H1 (cell line): ENCODE data around the gene ZBTB45. TPM values are rescaled to one million over a fixed set of nuclear protein-coding genes. Genes with fewer than 3 reads are reported as not detected.

Source experiments
- CTCF ChIA-PET: fragments of 300-600 bp; sonication (Branson Sonifier 250); formaldehyde crosslinking; loops from one replicate; lab custom pipeline; 2021; ENCODE audit not compliant: partially characterized antibody; lab: Charles Lee
- POLR2A ChIA-PET: fragments of 300-600 bp; sonication (Branson Sonifier 250); formaldehyde crosslinking; loops from one replicate; lab custom pipeline; 2021; ENCODE audit warnings: inconsistent platforms; ENCODE audit not compliant: partially characterized antibody; lab: Charles Lee
- DNase-seq, 2 experiments: peaks; one replicate each; pipeline versions ENCODE4 v3.0.0 to v3.0.0-alpha.2; 2010 to 2022; ENCODE audit warnings: low spot score in 2 of 2, low read depth in 1 of 2, mixed read lengths in 1 of 2
- FAIRE-seq: peaks from 2 replicates; lab custom pipeline; 2011; peaks lifted over from hg19 to GRCh38; lab: Jason Lieb, UNC
- H2AFZ ChIP-seq: 2 replicates; pipeline ENCODE4 v1.8.1; 2012; ENCODE audit warnings: low read length, inconsistent platforms
- H2AK5ac ChIP-seq: 2 replicates; pipeline ENCODE4 v1.6.1; 2013; ENCODE audit warnings: low read depth, low read length
- H2BK120ac ChIP-seq: replicated peaks from 2 replicates; pipeline ENCODE3; 2013; ENCODE audit warnings: low read depth, low read length, inconsistent platforms
- H2BK12ac ChIP-seq: 2 replicates; pipeline ENCODE4 v1.6.1; 2013; ENCODE audit warnings: low read depth, low read length
- H2BK15ac ChIP-seq: 2 replicates; pipeline ENCODE4 v1.6.1; 2013; ENCODE audit warnings: low read length
- H2BK20ac ChIP-seq: 2 replicates; pipeline ENCODE4 v1.6.1; 2013; ENCODE audit warnings: low read length
- H2BK5ac ChIP-seq: 2 replicates; pipeline ENCODE4 v1.6.1; 2013; ENCODE audit warnings: low read depth, low read length
- H3K14ac ChIP-seq: 2 replicates; pipeline ENCODE4 v1.6.1; 2013; ENCODE audit warnings: inconsistent platforms; ENCODE audit not compliant: insufficient read length
- H3K18ac ChIP-seq: 2 replicates; pipeline ENCODE4 v1.6.1; 2013; ENCODE audit warnings: low read length; ENCODE audit errors: extremely low read depth
- H3K23ac ChIP-seq: 2 replicates; pipeline ENCODE4 v1.6.1; 2013; ENCODE audit warnings: inconsistent platforms; ENCODE audit not compliant: insufficient read length
- H3K23me2 ChIP-seq: 2 replicates; pipeline ENCODE4 v1.6.1; 2013; ENCODE audit warnings: low read depth, low read length
- H3K27ac ChIP-seq: 2 replicates; pipeline ENCODE4 v1.6.1; 2011; ENCODE audit warnings: low read depth, low read length, inconsistent platforms
- H3K27me3 ChIP-seq, 4 experiments: replicated peaks in 1 of 4; 1 replicate in 1 of 4; 2 replicates in 3 of 4; pipeline versions ENCODE4 v1.6.1 to v1.8.1; 2011 to 2013; ENCODE audit warnings: low read length in 3 of 4, mild to moderate bottlenecking in 3 of 4, inconsistent platforms in 2 of 4, mixed read lengths in 2 of 4, moderate library complexity in 1 of 4; ENCODE audit not compliant: control insufficient read depth in 3 of 4, insufficient read depth in 3 of 4; ENCODE audit errors: extremely low read depth in 1 of 4
- H3K36me3 ChIP-seq, 4 experiments: 2 replicates each; pipeline versions ENCODE4 v1.6.1 to v1.8.1; 2011 to 2013; ENCODE audit warnings: mild to moderate bottlenecking in 4 of 4, low read length in 3 of 4, moderate library complexity in 2 of 4, control low read depth in 1 of 4, inconsistent platforms in 1 of 4; ENCODE audit not compliant: insufficient read depth in 4 of 4, control insufficient read depth in 2 of 4
- H3K4ac ChIP-seq: replicated peaks from 2 replicates; pipeline ENCODE3; 2013; ENCODE audit warnings: low read length, low read depth, mixed read lengths, inconsistent platforms; ENCODE audit not compliant: insufficient read length
- H3K4me1 ChIP-seq, 4 experiments: replicated peaks in 1 of 4; 1 replicate in 1 of 4; 2 replicates in 3 of 4; pipeline versions ENCODE4 v1.6.1 to v1.8.1; 2011 to 2013; ENCODE audit warnings: low read length in 3 of 4, inconsistent platforms in 2 of 4, mixed read lengths in 1 of 4; ENCODE audit not compliant: insufficient read depth in 4 of 4, control insufficient read depth in 3 of 4
- H3K4me2 ChIP-seq, 2 experiments: 2 replicates each; pipeline versions ENCODE4 v1.6.1 to v1.8.1; 2011 to 2013; ENCODE audit warnings: low read depth in 2 of 2, low read length in 2 of 2, control low read depth in 1 of 2, inconsistent platforms in 1 of 2, mild to moderate bottlenecking in 1 of 2; ENCODE audit not compliant: insufficient read depth in 1 of 2
- H3K4me3 ChIP-seq, 4 experiments: fragments of 200-600, 300-600 bp in 1 of 4; sonication (generic), shearing (Covaris generic), sonication (Bioruptor Twin) in 1 of 4; 2 replicates each; pipeline versions ENCODE4 v1.5.1 to v1.8.1; 2011 to 2016; ENCODE audit warnings: low read length in 4 of 4, low read depth in 3 of 4, control low read depth in 2 of 4, inconsistent platforms in 2 of 4, mild to moderate bottlenecking in 2 of 4, mixed read lengths in 1 of 4, moderate library complexity in 1 of 4; ENCODE audit not compliant: insufficient read depth in 2 of 4; ENCODE audit errors: extremely low read depth in 1 of 4
- H3K56ac ChIP-seq: replicated peaks from 2 replicates; pipeline ENCODE3; 2013; ENCODE audit warnings: low read depth, mild to moderate bottlenecking, mixed read lengths, low read length, inconsistent platforms; ENCODE audit not compliant: insufficient read length
- H3K79me1 ChIP-seq: 2 replicates; pipeline ENCODE4 v1.6.1; 2013; ENCODE audit warnings: low read depth, low read length, control low read depth
- H3K79me2 ChIP-seq, 2 experiments: 2 replicates each; pipeline versions ENCODE4 v1.6.1 to v1.8.1; 2012 to 2013; ENCODE audit warnings: low read length in 2 of 2, mild to moderate bottlenecking in 2 of 2, inconsistent platforms in 1 of 2; ENCODE audit not compliant: insufficient read depth in 2 of 2, control insufficient read depth in 1 of 2
- H3K9ac ChIP-seq, 4 experiments: replicated peaks in 1 of 4; 1 replicate in 1 of 4; 2 replicates in 3 of 4; pipeline versions ENCODE4 v1.6.1 to v1.8.1; 2011 to 2013; ENCODE audit warnings: low read depth in 3 of 4, low read length in 3 of 4, control low read depth in 2 of 4, mild to moderate bottlenecking in 2 of 4, moderate library complexity in 2 of 4, inconsistent platforms in 1 of 4; ENCODE audit errors: extremely low read depth in 1 of 4
- H3K9me3 ChIP-seq, 2 experiments: 2 replicates each; pipeline versions ENCODE4 v1.6.1 to v1.8.1; 2012 to 2013; ENCODE audit warnings: mild to moderate bottlenecking in 2 of 2, moderate library complexity in 2 of 2, control low read depth in 1 of 2, inconsistent platforms in 1 of 2, low read depth in 1 of 2, low read length in 1 of 2, mixed read lengths in 1 of 2; ENCODE audit not compliant: insufficient read depth in 2 of 2
- H4K20me1 ChIP-seq, 2 experiments: replicated peaks in 1 of 2; 2 replicates each; pipeline versions ENCODE3 to v1.8.1; 2011 to 2013; ENCODE audit warnings: inconsistent platforms in 2 of 2, low read length in 2 of 2, mild to moderate bottlenecking in 1 of 2; ENCODE audit not compliant: insufficient read depth in 2 of 2, control insufficient read depth in 1 of 2
- H4K5ac ChIP-seq: 2 replicates; pipeline ENCODE4 v1.6.1; 2013; ENCODE audit warnings: low read length, low read depth, mixed read lengths, inconsistent platforms; ENCODE audit not compliant: insufficient read length
- H4K8ac ChIP-seq: 2 replicates; pipeline ENCODE4 v1.8.0; 2013; ENCODE audit warnings: mild to moderate bottlenecking, moderate library complexity, low read length, inconsistent platforms; ENCODE audit not compliant: insufficient read depth; ENCODE audit errors: extremely low read depth
- H4K91ac ChIP-seq: replicated peaks from 2 replicates; pipeline ENCODE3; 2013; ENCODE audit warnings: low read length, mixed read lengths, inconsistent platforms; ENCODE audit not compliant: insufficient read length
- KDM4A ChIP-seq: IDR thresholded peaks from one replicate; pipeline ENCODE4 v1.7.1; 2012; ENCODE audit warnings: low read depth, mild to moderate bottlenecking, moderate library complexity, low read length, inconsistent platforms; ENCODE audit not compliant: severe bottlenecking
- POLR2AphosphoS5 ChIP-seq: IDR thresholded peaks from 2 replicates; pipeline ENCODE4 v1.6.1; 2011; ENCODE audit warnings: low read depth, low read length
- WGBS, 2 experiments: shearing (Covaris generic) in 1 of 2; methylation state at CpG; one replicate each; pipeline versions ENCODE4 v1.1.6 to v1.1.7; 2013 to 2015; ENCODE audit warnings: low lambda C conversion rate in 2 of 2, mixed read lengths in 2 of 2, inconsistent platforms in 1 of 2, low coverage in 1 of 2, missing lambda C conversion rate in 1 of 2; ENCODE audit not compliant: insufficient replicate concordance in 2 of 2, insufficient coverage in 1 of 2, insufficient read length in 1 of 2; ENCODE audit errors: extremely low coverage in 1 of 2, missing lambda C conversion rate in 1 of 2; 5-methylcytosine and 5-hydroxymethylcytosine counted together
- polyA plus RNA-seq, 7 experiments: library from polyadenylated mRNA; depleted of rRNA in 3 of 7; stranded (reverse) in 5 of 7; unstranded in 2 of 7; fragments of >200 nt in 5 of 7; fragments of 200-250 nt in 2 of 7; gene quantifications; 1 replicate in 5 of 7; 2 replicates in 1 of 7; 4 replicates in 1 of 7; pipeline versions ENCODE4 v1.2.1 to v1.2.3, GENCODE V29; 2011 to 2013; ENCODE audit warnings: missing spikeins in 2 of 7, mixed read lengths in 2 of 7
- total RNA-seq: library from RNA; stranded (reverse); fragmentation: NEBNext Ultra II Directional; extraction: Animal tissue kit (Norgen Biotek cat#: 25700); gene quantifications from 2 replicates; pipeline ENCODE4 v1.2.1, GENCODE V29; 2021

ZBTB45 gene
- total and polyA plus RNA-seq, 2 of the 8 experiments (the other 6 are each of a cell fraction or from before 2014, with no cell fraction given) = 16.9 to 17.2 TPM

DNA sequence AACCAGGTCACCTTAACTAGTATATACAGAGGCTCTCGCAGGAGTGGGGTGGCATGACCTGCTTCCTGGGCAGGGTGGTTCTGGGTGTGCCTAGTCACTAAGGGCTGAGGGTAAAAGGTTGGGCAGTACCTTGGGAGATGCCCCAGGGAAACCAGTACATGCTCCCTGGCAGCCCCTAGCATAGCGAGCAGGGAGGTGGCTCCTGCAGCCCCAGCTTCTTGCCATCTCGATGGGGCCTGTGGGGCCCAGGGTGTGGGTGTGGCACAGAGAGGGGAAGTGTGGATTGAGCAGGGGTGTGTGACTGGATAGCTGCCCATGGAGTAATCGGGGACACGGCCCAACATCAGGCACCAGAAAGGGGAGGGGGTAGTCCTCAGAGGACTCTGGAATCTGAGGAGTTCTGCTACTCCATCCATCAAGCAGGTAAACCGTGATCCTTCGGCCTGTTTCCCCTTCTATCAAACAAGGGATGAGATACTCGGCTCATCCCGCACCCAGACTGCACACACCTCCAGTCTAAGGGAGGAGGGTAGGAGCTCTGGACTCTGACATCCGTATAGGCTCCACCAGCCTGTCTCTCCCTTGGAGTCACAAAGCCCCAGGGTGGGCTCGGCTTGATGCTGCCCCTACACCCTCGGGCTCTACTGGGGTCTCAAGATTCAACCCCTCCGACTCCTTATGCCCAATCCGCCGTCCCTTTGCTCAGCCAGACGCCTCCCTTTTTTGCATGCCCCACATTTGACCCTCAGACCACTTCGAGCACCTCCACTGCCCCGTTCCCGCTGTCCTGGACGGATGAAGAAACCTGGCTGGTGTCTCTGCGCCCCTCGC lies 1.1 kb downstream of the ZBTB45 start:
- no peak overlapping the region for H2BK120ac ChIP-seq
- peaks cover 11% of the 10 kb centered on the region for H3K23me2 ChIP-seq
- no peaks in the 10 kb centered on the region; a peak in 1 of 7 replicates for H3K27me3 ChIP-seq
- peak overlapping the region; percentile 78; the same call in 1 of the 2 replicates for H3K18ac ChIP-seq
- peak overlapping the region; percentile 51 for H3K56ac ChIP-seq
- H4K91ac ChIP-seq = peak overlapping the region; percentile 54
- no peak overlapping the region for H3K23ac ChIP-seq
- peaks cover 0 to 9% (median 2%) of the 10 kb centered on the region in 4 experiments; a peak in 2 of 8 replicates for H3K36me3 ChIP-seq
- no peak overlapping the region for H3K14ac ChIP-seq
- CTCF ChIA-PET = interaction anchor here (0.6 to 5.2 kb wide), 36 partner anchors 9 to 1424 kb away, joined by 3 to 35 read pairs (median 4); partner anchors contain the start of genes CHMP2A, TRIM28, UBE2M and ZNF324
- DNase-seq = no peak
- peaks cover 0 to 17% of the 10 kb centered on the region in 2 experiments; a peak in 1 of 4 replicates for H3K79me2 ChIP-seq
- peak overlapping the region; percentile 96 for H4K8ac ChIP-seq
- TF ChIP-seq POLR2AphosphoS5 (no peak), KDM4A (peak; percentile 9)
- no peak overlapping the region for H2BK12ac ChIP-seq
- peaks cover 0 to 35% (median 20%) of the 10 kb centered on the region in 4 experiments; a peak in 6 of 7 replicates for H3K4me1 ChIP-seq
- peak overlapping the region; percentile 43 to 90 (median 74) for H3K9ac ChIP-seq
- no peak overlapping the region for H2BK20ac ChIP-seq
- H3K4me2 ChIP-seq = peak overlapping the region; percentile 67 to 85
- H4K5ac ChIP-seq = no peak overlapping the region
- H3K4ac ChIP-seq = no peak overlapping the region
- H3K79me1 ChIP-seq = peaks cover 5% of the 10 kb centered on the region
- FAIRE-seq = no peak
- H3K27ac ChIP-seq = peak overlapping the region; percentile 91
- peaks cover 2 to 9% of the 10 kb centered on the region in 2 experiments for H4K20me1 ChIP-seq
- POLR2A ChIA-PET = interaction anchor here (0.7 to 21.3 kb wide), 28 partner anchors 10 to 162 kb away, joined by 3 to 650 read pairs (median 6); partner anchors contain the start of genes CHMP2A, RNF225, RPS5 and TRIM28
- 0 out of 2 replicates have a peak overlapping the region, but pooled peaks have one; percentile 44 for H2AK5ac ChIP-seq
- no peak overlapping the region for H2AFZ ChIP-seq
- peak overlapping the region; percentile 88; the same call in 1 of the 2 replicates for H2BK15ac ChIP-seq
- no peaks in the 10 kb centered on the region for H3K9me3 ChIP-seq
- WGBS, 2 experiments = 38% methylated on average over 20 of the region's 22 CpGs; no CpG with 5 or more reads in 1 of the 2 experiments
- peak overlapping the region; percentile 89 for H2BK5ac ChIP-seq
- H3K4me3 ChIP-seq = peak overlapping the region; percentile 54 to 87 (median 70)
